G401.6 (cell line): ENCODE data around the gene TRIL.

Experiments used
- FAIRE-seq: peaks from 2 replicates; lab custom pipeline; 2012; peaks lifted over from hg19 to GRCh38; lab: Jason Lieb, UNC

The TRIL gene

DNA sequence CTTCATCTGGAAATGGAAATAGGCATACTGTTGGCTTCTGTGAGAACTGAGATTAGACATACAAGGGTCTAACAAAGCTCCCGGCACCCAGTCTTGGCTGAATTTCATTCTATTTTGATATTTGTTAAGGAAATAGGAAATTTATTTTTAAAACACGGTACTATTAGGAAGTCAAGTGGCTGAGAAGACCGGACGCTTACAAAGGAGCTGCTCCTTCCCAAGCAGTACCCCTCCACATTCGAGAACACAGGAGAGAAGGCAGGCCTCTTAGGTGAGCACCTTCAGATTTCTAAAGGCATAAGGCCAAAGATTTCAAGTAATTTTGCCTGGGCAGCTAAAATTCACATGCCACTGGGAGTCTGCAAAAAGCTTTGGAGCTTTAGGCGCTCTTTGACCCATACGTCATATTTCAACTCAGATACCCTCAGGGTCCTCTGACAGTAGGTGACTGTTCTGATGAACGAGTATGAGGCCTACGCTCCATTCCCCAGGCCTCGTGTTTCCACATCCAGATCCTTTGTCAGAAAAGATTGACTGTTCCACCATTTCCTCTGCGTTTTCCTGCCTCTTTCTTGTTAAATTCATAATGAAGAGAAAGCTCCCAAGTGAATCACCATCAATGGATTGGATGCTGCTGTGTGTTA, 17.3 kb downstream of the TRIL start:
- FAIRE-seq = no peak

DNA sequence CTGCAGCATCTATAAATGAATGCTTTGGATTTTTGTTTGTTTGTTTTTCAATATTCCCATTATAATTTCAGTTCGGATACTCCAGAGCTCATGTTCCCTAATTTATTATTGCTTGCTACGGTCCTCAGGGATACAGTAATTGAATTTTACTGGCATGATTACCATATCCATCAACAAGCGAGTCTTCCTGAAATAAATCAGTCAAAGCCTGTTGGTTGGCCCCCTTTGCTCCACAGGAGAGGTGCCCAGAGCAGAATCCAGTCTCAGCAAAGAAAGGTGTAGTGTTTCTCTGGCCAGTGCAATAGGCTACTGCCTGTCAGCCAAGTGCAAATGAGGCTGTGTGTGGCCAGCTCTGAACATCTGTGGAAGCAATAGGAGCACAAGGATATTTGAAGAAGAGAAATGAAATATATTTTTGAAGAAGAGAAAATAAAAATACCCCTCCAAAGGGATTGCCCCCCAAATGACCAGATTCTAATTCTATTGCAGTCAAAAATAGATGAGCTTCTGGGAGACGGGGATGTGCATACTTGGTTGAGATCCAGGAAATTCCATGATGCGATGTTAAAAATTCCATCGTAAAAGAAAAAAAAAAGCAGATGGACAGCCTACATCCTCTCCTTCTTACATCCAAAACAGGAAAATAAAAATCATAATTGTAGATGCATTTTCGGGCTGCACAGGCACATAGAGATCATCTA, 18.1 kb downstream of the TRIL start:
- no peak for FAIRE-seq

DNA sequence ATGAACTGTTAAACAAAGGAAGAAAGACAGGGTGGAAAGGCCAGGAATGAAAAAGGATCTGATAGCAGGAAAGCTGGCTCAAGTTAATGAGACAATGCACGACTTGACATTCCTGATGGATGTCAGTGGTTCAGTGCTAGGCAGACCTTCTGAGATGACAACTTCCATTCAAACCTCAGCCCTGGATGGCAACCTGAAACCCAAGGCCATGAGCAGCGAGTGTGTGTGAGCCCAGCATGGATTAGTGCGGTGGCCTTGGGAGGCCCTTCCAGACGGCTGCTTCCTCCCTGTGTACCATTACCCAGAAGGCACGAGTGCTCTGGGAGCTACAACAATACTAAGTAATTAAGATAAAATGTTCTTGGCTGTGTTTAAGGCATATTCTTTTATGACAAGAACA, 18.8 kb downstream of the TRIL start:
- FAIRE-seq = no peak

- no peak for FAIRE-seq
Observed at GRCh38 chr7:28937619-28938018, 20.5 kb downstream of the TRIL start.

DNA sequence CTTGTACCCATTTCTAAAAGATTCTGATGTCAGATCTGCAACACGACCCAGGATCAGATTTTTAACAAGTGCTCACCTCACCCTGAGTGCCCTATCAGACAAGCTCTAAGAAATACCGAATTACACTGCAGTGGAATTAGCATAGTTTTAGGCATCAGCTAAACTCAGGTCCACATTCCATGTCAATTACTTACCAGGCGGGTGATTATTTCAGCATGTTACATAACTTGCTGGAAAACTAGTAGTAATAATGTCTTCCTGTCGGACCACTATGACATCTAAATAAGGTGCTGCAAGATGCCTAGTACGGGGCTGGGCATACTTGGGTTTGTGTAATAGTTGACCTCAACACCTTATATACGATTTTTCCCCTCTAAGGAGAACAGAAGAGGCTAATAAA, 21.0 kb downstream of the TRIL start:
- FAIRE-seq = no peak

- no peak for FAIRE-seq
Observed at GRCh38 chr7:28933846-28934320, 24.2 kb downstream of the TRIL start.

- no peak for FAIRE-seq
Observed at GRCh38 chr7:28931565-28931964, 26.6 kb downstream of the TRIL start.

GRCh38 chr7:28926871-28927597, 31.1 kb downstream of the TRIL start:
- peak; percentile 83 for FAIRE-seq

- FAIRE-seq = peak; percentile 83
Observed at GRCh38 chr7:28922624-28923331, 35.4 kb downstream of the TRIL start.

GRCh38 chr7:28921822-28922221, 36.3 kb downstream of the TRIL start:
- peak; percentile 70 for FAIRE-seq

DNA sequence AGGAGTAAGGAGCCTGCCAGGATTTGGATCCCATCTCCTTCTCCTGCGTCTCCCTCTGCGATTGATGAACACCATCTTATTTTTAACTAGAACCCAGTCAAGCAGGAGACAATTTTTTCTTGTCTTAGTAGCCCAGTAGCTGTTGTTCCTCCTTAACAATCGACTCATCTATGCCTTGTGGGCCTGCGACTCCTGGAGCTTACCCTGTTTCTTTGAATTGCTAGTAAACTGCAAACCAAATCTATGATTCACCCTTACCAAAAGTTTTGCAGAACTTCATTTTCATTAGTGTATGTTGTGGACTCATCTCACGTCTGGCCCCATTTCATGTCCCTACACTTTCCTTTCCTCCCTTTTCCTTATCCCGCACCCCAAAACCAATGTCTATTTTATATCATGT, 37.7 kb downstream of the TRIL start:
- no peak for FAIRE-seq

DNA sequence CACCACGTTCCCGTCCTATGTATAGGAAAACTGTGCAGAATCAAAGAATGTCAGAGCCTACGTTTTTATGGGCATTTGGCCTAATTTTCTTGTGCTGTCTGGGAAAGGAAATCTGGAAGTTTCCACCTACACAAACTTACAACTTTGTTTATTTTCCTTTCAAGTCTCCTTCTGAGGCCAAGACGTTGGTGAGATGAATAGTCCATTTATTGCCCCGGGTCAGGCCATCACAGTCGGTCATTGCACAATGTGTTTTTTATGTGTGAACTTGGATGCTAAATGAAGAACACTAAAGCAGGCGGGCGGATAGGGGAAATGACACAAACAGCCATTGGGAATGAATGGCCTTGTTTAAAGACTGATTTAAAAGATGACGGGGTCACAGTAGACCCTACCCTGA, 38.6 kb downstream of the TRIL start:
- FAIRE-seq = no peak

DNA sequence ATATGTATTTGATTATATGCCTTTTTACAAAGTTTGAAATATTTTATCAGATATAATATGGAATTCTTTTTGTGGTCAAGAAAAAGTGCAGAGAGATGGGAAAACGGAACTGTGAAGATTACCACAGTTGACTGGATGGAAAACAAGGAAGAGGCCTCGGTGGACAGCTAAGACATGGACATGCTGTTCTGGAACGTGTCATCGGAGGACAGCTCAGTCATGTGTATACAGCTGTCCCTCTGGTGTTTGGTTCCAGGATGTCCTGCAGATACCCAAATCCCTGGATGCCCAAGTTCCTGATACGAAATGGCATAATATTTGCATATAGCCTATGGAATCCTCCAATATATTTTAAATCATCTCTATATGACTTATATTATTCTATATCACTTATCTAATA, 49.4 kb downstream of the TRIL start:
- no peak for FAIRE-seq

- no peak for FAIRE-seq
Observed at GRCh38 chr7:28905464-28905863, 52.7 kb downstream of the TRIL start.

- FAIRE-seq = no peak
Observed at GRCh38 chr7:28904578-28905048, 53.5 kb downstream of the TRIL start.

DNA sequence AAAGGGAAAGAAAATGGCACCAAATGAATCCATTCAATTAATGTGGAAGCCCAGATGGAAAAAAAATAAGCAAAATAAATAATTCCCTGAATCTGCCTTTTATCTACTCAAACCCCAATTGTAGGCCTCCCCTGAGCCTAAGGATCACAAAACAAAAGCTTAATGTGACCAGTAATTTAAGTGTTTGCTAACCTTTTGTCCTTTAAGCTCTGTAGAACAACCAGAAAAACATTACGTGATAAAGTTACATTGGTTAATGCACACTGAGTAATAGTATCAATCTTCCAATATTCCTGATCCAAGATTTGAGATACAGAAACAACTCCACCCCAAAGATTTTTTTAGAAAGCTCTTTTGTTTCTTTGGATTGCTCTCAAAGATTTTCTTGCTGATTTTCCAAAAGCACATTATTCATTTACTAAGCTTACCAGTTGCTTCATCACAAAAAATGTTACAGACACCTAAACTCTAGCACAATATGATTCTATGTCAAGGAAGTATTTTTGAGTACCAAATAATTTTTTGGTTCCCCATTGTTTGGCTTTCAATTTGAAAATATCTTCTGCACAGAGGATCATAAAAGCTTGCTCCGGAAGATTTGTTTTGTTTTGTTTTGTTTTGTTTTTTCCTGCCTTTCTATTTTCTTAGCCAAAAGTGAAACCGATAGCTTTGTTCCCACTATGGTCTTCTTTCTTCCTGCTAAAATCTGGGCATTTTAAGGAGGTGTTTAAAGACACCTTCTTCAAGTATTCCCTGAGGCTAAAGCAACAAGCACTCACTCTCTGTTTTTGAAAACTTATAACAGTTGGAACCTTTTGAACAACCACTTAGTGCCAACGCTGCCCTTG, 54.2 kb downstream of the TRIL start:
- FAIRE-seq = no peak
